MG63 (cell line): ENCODE results near the gene ESYT2. TPM values are rescaled to one million over a fixed set of nuclear protein-coding genes. Genes with fewer than 3 reads are reported as not detected.

ENCODE experiments used
- DNase-seq: peaks from one replicate; pipeline ENCODE4 v3.0.0-alpha.2; 2020
- H3K27me3 ChIP-seq: fragments of 250-450 bp; sonication (Bioruptor Pico); 2 replicates; pipeline ENCODE4 v1.5.1; 2020; ENCODE audit warnings: mild to moderate bottlenecking, moderate library complexity
- H3K36me3 ChIP-seq: fragments of 250-450 bp; sonication (Bioruptor Pico); 2 replicates; pipeline ENCODE4 v1.5.1; 2020; ENCODE audit warnings: mild to moderate bottlenecking, moderate library complexity
- H3K4me3 ChIP-seq: fragments of 250-450 bp; sonication (Bioruptor Pico); 2 replicates; pipeline ENCODE4 v1.5.1; 2020; ENCODE audit warnings: mild to moderate bottlenecking, moderate library complexity
- H3K9me3 ChIP-seq: fragments of 250-450 bp; sonication (Bioruptor Pico); 2 replicates; pipeline ENCODE4 v1.5.1; 2020; ENCODE audit warnings: mild to moderate bottlenecking, moderate library complexity
- total RNA-seq: library from RNA; depleted of rRNA; stranded (reverse); fragments of >200 nt; shearing (Covaris generic); gene quantifications from 2 replicates; pipeline ENCODE4 v1.2.3, GENCODE V29; 2014; ENCODE audit warnings: low replicate concordance

ESYT2 gene
- total RNA-seq, 1 experiment from 2014 or later = 38.2 TPM

DNA sequence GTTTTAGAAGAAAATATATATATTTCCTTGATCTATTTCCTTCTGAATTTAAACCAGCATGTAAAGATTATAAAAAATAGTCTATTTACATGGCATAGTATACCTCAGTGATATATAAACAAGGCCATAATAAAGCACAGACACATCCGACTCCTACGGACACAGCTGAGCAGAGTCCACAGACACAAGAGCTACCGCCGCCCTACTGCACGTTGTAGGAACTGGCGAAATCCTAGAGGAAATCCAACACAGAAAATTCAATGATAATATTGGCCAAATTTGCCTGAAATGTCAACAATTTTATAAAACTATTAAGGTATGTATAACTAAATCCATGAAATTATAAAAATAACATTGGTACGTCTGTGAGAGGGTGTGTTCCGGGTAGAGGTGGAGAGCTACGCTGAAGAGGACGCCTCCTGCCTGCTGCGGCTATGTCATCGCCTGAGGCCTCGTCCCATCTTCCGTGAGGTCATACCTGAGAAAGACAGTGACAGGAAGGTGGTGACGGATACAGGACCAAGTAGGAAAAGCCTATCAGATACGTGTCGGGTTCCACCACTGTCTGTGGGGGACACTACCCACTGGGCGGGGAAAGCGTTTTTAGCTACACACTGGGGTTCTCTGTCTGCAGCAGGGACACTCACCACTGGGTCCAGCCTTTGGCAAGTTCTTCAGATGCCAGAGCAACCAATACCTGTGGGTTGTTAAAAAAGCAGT, 95.4 kb downstream of the ESYT2 start:
- H3K4me3 ChIP-seq = no peak overlapping the region
- no peaks in the 10 kb centered on the region for H3K27me3 ChIP-seq
- no peaks in the 10 kb centered on the region; the same call in none of the 2 replicates for H3K36me3 ChIP-seq
- DNase-seq = no peak
- H3K9me3 ChIP-seq = no peaks in the 10 kb centered on the region

GRCh38 chr7:158733220-158733519, 96.1 kb downstream of the ESYT2 start:
- Histone ChIP-seq H3K36me3 (no peaks in the 10 kb centered on the region; the same call in 1 of the 2 replicates), H3K9me3 (no peaks in the 10 kb centered on the region), H3K4me3 (no peak overlapping the region), H3K27me3 (no peaks in the 10 kb centered on the region)
- DNase-seq = no peak

DNA sequence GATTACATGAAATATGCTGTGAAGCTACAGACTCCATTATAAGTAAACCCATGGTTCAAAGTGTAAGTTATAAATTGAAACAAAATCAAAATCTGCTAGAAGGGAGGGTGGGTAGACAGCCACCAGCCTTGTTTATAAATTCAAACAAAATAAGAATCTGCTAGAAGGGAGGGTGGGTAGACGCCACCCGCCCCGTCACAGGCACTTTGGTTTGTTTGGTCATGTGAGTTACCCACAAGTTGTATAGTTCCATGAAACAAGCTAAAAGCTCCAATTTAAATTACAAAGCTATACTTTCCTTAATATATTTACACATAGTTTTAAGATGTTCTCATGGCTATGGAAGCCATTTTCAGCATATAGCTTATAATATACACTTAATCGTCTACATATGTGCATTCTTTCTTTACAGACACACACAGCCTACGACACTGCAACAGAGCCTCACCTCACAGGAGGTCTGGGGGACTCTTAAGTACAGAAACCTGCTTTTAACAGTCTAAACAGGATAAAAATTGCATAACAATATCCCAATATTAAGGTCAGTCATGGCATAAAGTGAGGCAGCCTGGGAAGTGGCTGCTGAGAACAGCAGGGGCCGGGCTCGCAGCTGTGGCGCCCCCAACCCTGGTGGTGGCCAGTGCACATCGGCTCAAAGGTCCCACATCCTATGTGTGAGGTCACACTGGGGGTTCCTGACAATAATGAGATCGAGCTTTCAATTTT, 96.7 kb downstream of the ESYT2 start:
- DNase-seq = no peak
- Histone ChIP-seq H3K9me3 (no peaks in the 10 kb centered on the region), H3K27me3 (no peaks in the 10 kb centered on the region), H3K36me3 (no peaks in the 10 kb centered on the region; the same call in 1 of the 2 replicates), H3K4me3 (no peak overlapping the region)

GRCh38 chr7:158731761-158732160, 97.5 kb downstream of the ESYT2 start:
- no peak for DNase-seq
- Histone ChIP-seq H3K36me3 (no peaks in the 10 kb centered on the region; the same call in 1 of the 2 replicates), H3K4me3 (no peak overlapping the region), H3K27me3 (no peaks in the 10 kb centered on the region), H3K9me3 (no peaks in the 10 kb centered on the region)

DNA sequence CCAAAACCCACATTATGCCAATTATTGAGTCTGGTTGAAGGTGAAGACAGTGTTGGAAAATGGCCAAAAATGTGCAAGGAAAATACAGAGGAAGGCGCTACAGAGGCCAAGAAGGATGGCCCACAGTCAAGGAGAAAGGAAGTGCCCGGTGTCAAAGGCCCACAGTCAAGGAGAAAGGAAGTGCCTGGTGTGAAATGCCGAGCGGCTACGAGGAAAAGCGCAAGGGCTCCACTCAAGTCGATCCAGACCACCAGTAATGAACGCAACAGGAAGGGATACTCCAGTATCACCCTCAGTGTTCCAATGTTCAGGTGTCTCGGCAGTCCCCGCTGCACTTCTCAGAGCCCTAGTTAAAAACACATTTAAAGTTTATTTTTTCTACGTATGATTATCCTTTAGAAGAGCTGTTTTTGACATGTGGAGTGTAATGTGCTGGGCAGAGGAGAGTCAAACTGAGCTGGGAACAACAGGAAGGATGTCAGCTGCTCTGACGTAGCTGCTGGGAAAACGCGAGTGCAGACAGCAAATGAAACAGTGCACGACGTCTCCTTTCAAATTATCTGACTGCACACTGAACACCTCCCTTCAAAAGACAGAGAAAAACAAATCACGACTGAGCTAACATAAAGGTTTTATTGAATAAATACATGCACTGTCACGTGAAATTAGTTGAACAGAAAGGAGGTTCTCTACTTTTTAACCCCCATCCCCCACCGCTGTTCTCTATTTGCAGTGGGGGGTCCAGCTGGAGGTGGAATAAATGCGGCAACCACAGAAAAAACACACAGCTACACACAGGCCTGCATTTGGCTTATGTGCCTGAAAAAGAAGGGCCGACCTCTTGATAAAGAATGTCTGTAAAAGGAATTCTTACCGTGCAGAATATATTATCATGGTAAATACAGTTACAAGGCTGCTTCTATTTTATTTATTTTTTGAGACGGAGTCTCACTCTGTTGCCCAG, 98.6 kb downstream of the ESYT2 start:
- no peak overlapping the region for H3K4me3 ChIP-seq
- no peaks in the 10 kb centered on the region for H3K27me3 ChIP-seq
- no peaks in the 10 kb centered on the region for H3K9me3 ChIP-seq
- no peaks in the 10 kb centered on the region for H3K36me3 ChIP-seq
- no peak for DNase-seq

GRCh38 chr7:158729646-158730382, 99.5 kb downstream of the ESYT2 start:
- Histone ChIP-seq H3K27me3 (no peaks in the 10 kb centered on the region), H3K9me3 (no peaks in the 10 kb centered on the region), H3K4me3 (no peak overlapping the region)

GRCh38 chr7:158728911-158729645, 100.2 kb downstream of the ESYT2 start:
- no peak overlapping the region for H3K4me3 ChIP-seq
- DNase-seq = no peak
- no peaks in the 10 kb centered on the region for H3K9me3 ChIP-seq
- H3K27me3 ChIP-seq = no peaks in the 10 kb centered on the region
- no peaks in the 10 kb centered on the region for H3K36me3 ChIP-seq

More at GRCh38 chr7:158729646-158730382, 99.5 kb downstream of the ESYT2 start:
- no peak for DNase-seq
- no peaks in the 10 kb centered on the region for H3K36me3 ChIP-seq

- no peak for DNase-seq
- Histone ChIP-seq H3K27me3 (no peaks in the 10 kb centered on the region), H3K9me3 (no peaks in the 10 kb centered on the region), H3K4me3 (no peak overlapping the region), H3K36me3 (no peaks in the 10 kb centered on the region)
These were observed 101.6 kb downstream of the ESYT2 start for GRCh38 chr7:158727690-158728089.

DNA sequence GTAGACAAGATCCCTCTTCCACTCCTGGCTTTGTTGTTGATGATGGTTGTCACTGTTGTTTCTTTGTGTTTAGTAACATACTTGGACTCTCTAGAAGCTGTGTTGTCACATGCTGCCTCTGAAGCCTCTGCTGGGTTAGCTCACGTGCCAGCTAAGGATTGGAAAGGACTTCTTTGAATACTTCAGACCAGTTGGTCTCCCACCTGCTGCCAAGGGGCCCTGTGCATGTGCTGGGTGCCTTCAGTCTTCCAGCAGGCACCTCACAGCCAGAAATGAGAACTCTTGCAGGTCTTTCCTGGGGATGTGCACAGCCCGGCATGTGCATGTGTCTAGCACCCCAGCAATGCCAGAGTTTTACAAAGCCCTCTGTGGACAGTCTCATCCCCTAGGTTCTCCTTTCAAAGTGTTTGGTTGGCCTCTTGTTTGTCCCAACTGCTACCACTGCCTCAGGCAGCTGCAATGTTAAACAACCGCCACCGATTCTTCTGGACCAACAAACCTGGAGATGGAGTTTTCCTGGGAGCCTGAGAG, 103.0 kb downstream of the ESYT2 start:
- no peaks in the 10 kb centered on the region for H3K36me3 ChIP-seq
- no peaks in the 10 kb centered on the region for H3K27me3 ChIP-seq
- H3K9me3 ChIP-seq = no peaks in the 10 kb centered on the region
- DNase-seq = no peak
- no peak overlapping the region for H3K4me3 ChIP-seq

- Histone ChIP-seq H3K9me3 (no peaks in the 10 kb centered on the region), H3K36me3 (no peaks in the 10 kb centered on the region), H3K4me3 (no peak overlapping the region), H3K27me3 (no peaks in the 10 kb centered on the region)
- DNase-seq = no peak
These were observed 103.9 kb downstream of the ESYT2 start for GRCh38 chr7:158725506-158725800.

DNA sequence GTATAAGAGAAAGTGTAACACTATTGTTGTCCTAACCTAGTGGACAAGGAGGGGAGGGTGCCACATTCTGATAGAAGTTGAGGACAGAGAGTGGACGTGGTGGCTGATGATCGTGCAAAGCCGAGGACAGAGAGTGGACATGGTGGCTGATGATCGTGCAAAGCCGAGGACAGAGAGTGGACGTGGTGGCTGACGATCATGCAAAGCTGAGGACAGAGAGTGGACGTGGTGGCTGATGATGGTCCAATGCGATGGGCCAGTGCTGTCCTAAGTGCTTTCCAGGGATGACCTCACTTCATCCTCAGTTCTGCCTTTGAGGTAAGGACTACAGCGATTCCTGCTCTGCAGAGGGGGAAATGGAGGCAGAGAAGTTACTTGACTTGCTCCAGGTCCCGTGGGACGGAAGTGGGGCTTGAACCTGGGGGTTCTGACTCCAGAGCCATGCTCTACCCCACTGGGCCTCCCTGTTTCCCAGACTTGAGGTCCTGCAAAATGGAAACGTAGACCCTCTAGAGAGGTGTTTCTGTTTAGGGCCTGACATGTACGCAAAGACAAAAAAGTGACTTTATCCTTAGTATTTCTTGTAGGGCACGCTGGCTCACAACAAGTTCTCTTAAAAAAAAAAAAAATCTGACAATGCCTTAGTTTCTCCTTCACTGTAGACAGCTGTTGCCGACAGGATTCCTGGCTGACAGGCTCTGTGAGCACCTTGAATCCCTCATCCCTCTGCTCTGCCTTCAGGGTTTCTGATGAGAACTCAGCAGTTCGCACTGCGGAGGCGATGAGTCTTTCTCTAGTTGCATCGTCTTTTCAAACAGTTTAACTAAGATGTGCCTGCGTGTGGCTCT, 104.4 kb downstream of the ESYT2 start:
- no peak for DNase-seq
- Histone ChIP-seq H3K36me3 (no peaks in the 10 kb centered on the region), H3K9me3 (no peaks in the 10 kb centered on the region), H3K27me3 (no peaks in the 10 kb centered on the region), H3K4me3 (no peak overlapping the region)

DNA sequence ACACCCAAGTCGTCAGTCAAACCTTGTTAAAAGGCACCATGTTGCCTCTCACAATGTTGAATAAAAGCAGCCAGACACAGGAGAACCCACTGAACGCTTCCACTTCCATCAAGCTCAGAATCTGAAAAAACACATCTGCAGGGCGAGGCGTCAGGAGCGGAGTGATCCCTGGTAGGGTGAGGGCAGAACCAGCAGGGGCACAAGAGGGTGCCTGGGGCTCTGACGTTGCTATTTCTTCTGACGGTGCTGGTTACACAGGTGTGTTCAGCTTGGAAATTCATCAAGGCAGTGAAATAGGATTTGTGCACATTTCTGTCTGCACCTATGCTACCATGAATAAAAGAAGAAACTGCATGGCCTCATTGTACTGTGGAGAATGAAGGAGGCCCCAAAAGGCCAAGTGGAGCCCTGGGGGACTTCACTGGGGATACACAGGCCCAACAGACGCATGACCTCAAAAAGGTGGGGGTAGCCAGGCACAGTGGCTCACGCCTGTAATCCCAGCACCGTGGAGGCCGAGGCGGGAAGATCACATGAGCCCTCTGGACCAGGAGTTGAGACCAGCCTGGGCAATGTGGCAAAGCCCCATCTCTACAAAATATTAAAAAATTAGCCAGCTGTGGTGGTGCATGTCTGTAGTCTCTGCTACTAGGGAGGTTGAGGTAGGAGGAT, 105.5 kb downstream of the ESYT2 start:
- DNase-seq = no peak
- Histone ChIP-seq H3K9me3 (no peaks in the 10 kb centered on the region), H3K4me3 (no peak overlapping the region), H3K36me3 (no peaks in the 10 kb centered on the region), H3K27me3 (no peaks in the 10 kb centered on the region)

DNA sequence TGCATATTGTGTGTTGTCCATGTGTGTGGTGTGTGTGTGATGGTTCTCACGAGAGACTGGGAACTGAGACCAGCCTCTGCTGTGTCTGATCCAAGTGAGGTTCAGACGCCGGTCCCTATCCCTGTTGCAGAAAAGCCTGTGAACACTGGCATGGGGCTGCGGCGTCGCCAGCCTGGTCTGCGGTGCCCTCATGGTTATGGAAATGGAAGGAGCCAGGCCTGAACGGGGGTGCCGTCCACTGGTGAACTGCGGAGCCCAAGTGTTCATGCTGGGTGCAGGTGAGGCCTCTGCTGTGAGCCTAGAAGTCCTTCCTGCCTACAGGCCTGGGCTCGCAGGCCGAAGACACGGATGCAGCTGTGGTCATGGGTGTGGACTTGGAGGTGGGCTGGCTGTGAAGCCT, 106.0 kb downstream of the ESYT2 start:
- no peak overlapping the region for H3K4me3 ChIP-seq
- no peaks in the 10 kb centered on the region for H3K9me3 ChIP-seq
- no peaks in the 10 kb centered on the region for H3K27me3 ChIP-seq
- no peaks in the 10 kb centered on the region for H3K36me3 ChIP-seq
- no peak for DNase-seq

DNA sequence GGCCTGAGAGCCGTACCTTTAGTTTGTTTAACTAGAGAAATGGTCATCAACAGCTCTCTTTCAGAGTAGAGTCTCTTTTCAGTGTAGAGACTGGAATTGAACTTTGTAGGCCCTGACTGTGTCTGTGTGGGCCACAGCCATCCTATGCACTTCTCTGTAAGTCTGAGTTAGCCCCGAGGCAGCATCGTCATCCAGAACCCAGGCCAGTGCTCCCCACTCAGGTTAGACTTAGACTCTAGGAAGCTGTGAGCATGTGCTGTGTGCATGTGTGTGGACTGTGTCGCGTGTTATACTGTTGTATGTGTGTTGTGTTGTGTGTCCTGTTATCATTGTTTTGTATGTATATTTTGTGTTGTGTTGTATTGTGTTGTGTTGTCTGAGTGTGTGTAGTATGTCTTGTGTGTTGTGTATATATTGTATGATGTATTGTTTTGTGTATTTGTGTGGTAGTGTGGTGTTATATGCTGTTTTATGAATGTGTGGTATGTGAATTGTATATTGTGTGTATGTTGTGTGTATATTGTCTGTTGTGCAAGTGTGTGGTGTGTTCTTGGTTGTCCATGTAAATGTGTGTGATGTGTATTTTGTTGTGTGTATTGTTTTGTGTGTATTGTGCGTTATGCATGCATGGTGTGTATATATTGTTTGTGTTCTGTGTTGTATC, 106.6 kb downstream of the ESYT2 start:
- no peaks in the 10 kb centered on the region for H3K27me3 ChIP-seq
- no peaks in the 10 kb centered on the region for H3K9me3 ChIP-seq
- no peak overlapping the region for H3K4me3 ChIP-seq
- no peaks in the 10 kb centered on the region for H3K36me3 ChIP-seq
- DNase-seq = no peak
